ENCODE results near the gene HS6ST1. TPM values are rescaled to one million over a fixed set of nuclear protein-coding genes. Genes with fewer than 3 reads are reported as not detected.
"Not testable (repeated sequence)": the region's sequence is repeated elsewhere in the genome, so short reads cannot be mapped to it uniquely, and the experiment has no call there.

Gene HS6ST1
- total RNA-seq, 1 donor from 2014 or later = 68.5 TPM

DNA sequence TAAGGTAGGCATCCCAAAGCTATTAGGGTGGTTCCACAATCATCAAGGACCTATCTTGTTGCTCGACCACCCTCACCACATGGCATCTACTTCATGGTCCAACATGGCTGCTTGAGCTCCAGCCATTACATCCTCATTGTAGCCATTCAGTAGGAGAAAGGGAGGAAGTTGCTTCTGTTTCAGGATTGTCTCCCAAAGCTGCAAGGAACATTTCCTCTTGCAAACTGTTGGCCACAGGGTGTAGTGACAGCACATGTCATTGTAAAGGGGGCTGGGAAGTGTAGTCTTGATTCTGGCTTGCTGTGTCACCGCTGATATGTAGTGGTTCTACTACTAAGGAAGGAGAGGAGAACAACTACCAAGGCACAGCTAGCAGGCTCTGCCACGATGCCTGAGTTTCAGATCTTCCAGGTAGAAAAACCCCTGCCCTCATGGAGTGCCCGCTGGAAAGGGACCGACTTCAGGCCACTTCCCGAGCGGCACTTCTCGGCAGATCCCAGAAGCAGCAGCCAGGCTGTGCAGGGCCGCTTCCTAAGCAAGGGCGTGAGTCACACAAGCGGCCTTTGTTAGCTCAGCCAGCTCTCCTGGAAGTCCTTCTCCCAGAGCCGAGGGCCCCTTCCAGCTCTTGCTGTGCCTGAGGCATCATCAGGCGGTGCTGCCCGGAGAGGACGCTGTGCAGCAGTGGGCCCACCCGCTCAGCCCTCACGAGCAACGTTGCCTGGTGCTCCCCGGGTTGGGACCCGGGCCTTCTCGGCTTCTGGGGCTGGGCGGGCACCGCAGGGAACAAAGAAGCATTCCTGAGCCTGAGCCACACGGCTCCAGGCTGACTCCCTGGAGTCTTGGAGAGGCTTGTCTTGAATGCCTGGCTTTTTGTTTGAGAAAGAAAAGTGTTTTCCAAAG is 58.2 kb downstream of the HS6ST1 start:
- Histone ChIP-seq H3K4me1 (peaks cover 9% of the 10 kb centered on the region), H3K27ac (peak overlapping the region; percentile 50), H3K9me3 (no peaks in the 10 kb centered on the region), H3K4me3 (no peak overlapping the region), H3K27me3 (no peaks in the 10 kb centered on the region), H3K36me3 (no peaks in the 10 kb centered on the region)
- intact Hi-C loops (cut with DNase I) = no loop called here
- DNase-seq (ENCODE audit: extremely low spot score in 2 of 2) = peak in 1 of 2 donors; percentile 87
- TF ChIP-seq, protein P1, sequence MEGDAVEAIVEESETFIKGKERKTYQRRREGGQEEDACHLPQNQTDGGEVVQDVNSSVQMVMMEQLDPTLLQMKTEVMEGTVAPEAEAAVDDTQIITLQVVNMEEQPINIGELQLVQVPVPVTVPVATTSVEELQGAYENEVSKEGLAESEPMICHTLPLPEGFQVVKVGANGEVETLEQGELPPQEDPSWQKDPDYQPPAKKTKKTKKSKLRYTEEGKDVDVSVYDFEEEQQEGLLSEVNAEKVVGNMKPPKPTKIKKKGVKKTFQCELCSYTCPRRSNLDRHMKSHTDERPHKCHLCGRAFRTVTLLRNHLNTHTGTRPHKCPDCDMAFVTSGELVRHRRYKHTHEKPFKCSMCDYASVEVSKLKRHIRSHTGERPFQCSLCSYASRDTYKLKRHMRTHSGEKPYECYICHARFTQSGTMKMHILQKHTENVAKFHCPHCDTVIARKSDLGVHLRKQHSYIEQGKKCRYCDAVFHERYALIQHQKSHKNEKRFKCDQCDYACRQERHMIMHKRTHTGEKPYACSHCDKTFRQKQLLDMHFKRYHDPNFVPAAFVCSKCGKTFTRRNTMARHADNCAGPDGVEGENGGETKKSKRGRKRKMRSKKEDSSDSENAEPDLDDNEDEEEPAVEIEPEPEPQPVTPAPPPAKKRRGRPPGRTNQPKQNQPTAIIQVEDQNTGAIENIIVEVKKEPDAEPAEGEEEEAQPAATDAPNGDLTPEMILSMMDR (IDR thresholded peaks at IDR 0.05) = no peak
- TF ChIP-seq POLR2AphosphoS5 (IDR thresholded peaks at IDR 0.05; ENCODE audit: insufficient read depth in 1 of 2, low read depth in 1 of 2) = peak; percentile 11 to 16

DNA sequence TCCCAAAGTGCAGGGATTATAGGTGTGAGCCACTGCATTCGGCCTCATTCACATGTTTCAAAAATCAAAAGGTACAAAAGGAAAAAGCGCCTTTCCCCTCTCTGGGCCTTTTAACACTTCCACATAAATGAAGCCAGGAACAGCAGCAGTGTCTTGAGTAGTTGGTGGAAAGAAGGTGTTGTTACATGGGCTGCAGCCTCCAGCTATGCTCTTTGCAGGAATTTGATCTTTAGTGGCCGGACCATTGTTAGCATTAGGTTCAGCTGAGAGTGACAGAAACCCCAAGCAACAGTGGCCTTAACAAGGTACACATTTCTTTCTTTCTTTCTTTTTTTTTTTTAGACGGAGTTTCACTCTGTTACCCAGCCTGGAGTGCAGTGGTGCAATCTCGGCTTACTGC is 59.1 kb downstream of the HS6ST1 start:
- peaks cover 9% of the 10 kb centered on the region for H3K4me1 ChIP-seq
- H3K4me3 ChIP-seq = no peak overlapping the region
- no peaks in the 10 kb centered on the region for H3K9me3 ChIP-seq
- TF ChIP-seq, protein P1 (IDR thresholded peaks at IDR 0.05) = no peak
- TF ChIP-seq POLR2A (IDR thresholded peaks at IDR 0.05) (no peak), POLR2AphosphoS5 (IDR thresholded peaks at IDR 0.05; ENCODE audit: insufficient read depth in 1 of 2, low read depth in 1 of 2) (no peak)
- intact Hi-C loops (cut with DNase I) = no loop called here
- no peak overlapping the region for H3K27ac ChIP-seq
- H3K27me3 ChIP-seq = no peaks in the 10 kb centered on the region
- H3K36me3 ChIP-seq = no peaks in the 10 kb centered on the region
- peak in 1 of 2 donors; percentile 13 for DNase-seq (ENCODE audit: extremely low spot score in 2 of 2)

DNA sequence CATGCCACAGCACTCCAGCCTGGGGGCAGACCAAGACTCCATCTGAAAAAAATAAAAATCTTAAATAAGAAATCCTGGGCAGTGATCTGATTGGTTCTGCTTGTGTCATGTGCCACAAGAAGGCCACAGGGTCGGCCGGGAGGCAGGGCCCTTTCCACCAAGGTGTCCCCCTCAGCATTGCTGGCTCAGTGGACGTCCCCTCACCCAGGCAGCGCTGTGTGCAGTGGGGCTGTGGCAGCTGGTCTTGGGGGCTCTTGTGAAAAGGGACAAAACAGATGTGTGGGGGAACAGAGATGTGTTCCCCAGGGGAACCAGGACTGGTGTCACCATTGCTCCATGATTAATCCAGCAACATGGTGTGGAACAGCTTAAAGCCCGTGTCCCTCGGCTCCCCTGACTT is 60.5 kb downstream of the HS6ST1 start:
- H3K36me3 ChIP-seq = no peaks in the 10 kb centered on the region
- TF ChIP-seq POLR2A (IDR thresholded peaks at IDR 0.05) = no peak
- TF ChIP-seq, protein P1 (IDR thresholded peaks at IDR 0.05) = no peak
- no peak for TF ChIP-seq POLR2AphosphoS5 (IDR thresholded peaks at IDR 0.05; ENCODE audit: insufficient read depth in 1 of 2, low read depth in 1 of 2)
- no peaks in the 10 kb centered on the region for H3K27me3 ChIP-seq
- no peaks in the 10 kb centered on the region for H3K9me3 ChIP-seq
- peak in 1 of 2 donors; percentile 77 for DNase-seq (ENCODE audit: extremely low spot score in 2 of 2)
- peaks cover 9% of the 10 kb centered on the region for H3K4me1 ChIP-seq
- no peak overlapping the region for H3K4me3 ChIP-seq
- H3K27ac ChIP-seq = no peak overlapping the region
- intact Hi-C loops (cut with DNase I) = no loop called here

GRCh38 chr2:128252501-128252900 is 66.2 kb downstream of the HS6ST1 start:
- no peaks in the 10 kb centered on the region for H3K36me3 ChIP-seq
- no peaks in the 10 kb centered on the region for H3K9me3 ChIP-seq
- intact Hi-C loops (cut with DNase I) = no loop called here
- H3K27me3 ChIP-seq = no peaks in the 10 kb centered on the region
- H3K27ac ChIP-seq = no peak overlapping the region
- H3K4me1 ChIP-seq = no peaks in the 10 kb centered on the region
- no peak overlapping the region for H3K4me3 ChIP-seq
- DNase-seq (ENCODE audit: extremely low spot score in 2 of 2) = peak in 1 of 2 donors; percentile 62
- no peak for TF ChIP-seq POLR2A (IDR thresholded peaks at IDR 0.05)
- TF ChIP-seq, protein P1 (IDR thresholded peaks at IDR 0.05) = no peak
- no peak for TF ChIP-seq POLR2AphosphoS5 (IDR thresholded peaks at IDR 0.05; ENCODE audit: insufficient read depth in 1 of 2, low read depth in 1 of 2)

DNA sequence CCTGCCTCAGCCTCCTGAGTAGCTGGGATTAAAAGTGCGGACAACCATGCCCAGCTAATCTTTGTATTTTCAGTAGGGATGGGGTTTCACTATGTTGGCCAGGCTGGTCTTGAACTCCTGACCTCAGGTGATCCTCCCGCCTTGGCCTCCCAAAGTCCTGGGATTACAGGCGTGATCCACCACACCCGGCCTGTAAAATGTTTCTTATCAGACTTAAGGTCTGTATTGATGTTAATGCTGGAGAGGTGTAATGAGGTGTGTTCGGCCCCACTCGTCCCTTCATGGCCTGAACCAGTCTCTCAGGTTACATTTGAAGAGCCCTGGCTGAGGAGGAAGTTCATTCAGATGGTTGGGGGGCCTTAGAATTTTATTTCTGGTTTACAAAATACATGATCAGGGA is 66.6 kb downstream of the HS6ST1 start:
- DNase-seq (ENCODE audit: extremely low spot score in 2 of 2) = peak in 1 of 2 donors; percentile 8
- H3K9me3 ChIP-seq; intact Hi-C loops (cut with DNase I); H3K36me3 ChIP-seq; H3K4me3 ChIP-seq; H3K27ac ChIP-seq; H3K4me1 ChIP-seq; H3K27me3 ChIP-seq: not testable (repeated sequence)
